Measurements from ENCODE around the gene PGM1.

DNA sequence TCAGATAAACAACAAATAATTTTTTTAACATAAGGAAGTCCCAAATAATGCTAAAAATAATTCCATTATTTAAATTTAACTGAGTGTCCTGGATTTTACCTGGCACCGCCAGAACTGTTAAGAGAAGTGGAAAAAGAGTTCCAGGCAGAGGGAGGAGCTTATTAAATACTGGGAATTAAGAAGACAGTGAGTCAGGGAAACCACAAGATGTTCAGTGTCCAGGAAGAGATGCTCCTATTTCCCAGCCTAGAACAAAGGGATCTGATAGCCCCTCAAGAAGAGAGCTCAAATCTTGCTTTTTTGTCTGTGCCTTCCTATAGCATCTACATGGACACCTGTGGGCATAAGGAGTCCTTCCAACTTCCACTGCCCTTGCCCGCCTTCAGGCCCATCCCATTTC lies 85.9 kb downstream of the PGM1 start:
- TF ChIP-seq CTCF (IDR thresholded peaks at IDR 0.05; ENCODE audit: insufficient read depth, low read depth, low read length) (no peak), EZH2 (IDR thresholded peaks at IDR 0.05; ENCODE audit: insufficient read depth, low read length) (no peak)
